HEK293T (cell line): ENCODE measurements around the gene TEN1.

Experiments used
- ARNT ChIP-seq: fragments of 450-650 bp; IDR thresholded peaks from 2 replicates; pipeline ENCODE4 v1.6.1; 2017; ENCODE audit warnings: mild to moderate bottlenecking
- BHLHE40 ChIP-seq: fragments of 450-650 bp; IDR thresholded peaks from 2 replicates; pipeline ENCODE4 v1.6.1; 2016; ENCODE audit warnings: mild to moderate bottlenecking, moderate library complexity, borderline replicate concordance
- CTBP1 ChIP-seq: fragments of 450-650 bp; IDR thresholded peaks from 2 replicates; pipeline ENCODE4 v1.6.1; 2016; ENCODE audit warnings: borderline replicate concordance
- ELF4 ChIP-seq: fragments of 450-650 bp; IDR thresholded peaks from 2 replicates; pipeline ENCODE4 v1.6.1; 2017; ENCODE audit warnings: antibody characterized with exemption
- FOXA1 ChIP-seq: fragments of 450-650 bp; IDR thresholded peaks from 2 replicates; pipeline ENCODE4 v1.6.1; 2016; ENCODE audit warnings: mild to moderate bottlenecking
- FOXM1 ChIP-seq: fragments of 450-650 bp; IDR thresholded peaks from 2 replicates; pipeline ENCODE4 v1.6.1; 2017; ENCODE audit warnings: mild to moderate bottlenecking, borderline replicate concordance
- HDGF ChIP-seq: fragments of 450-650 bp; IDR thresholded peaks from 2 replicates; pipeline ENCODE4 v1.6.1; 2017; ENCODE audit warnings: antibody characterized with exemption, borderline replicate concordance
- LEF1 ChIP-seq: fragments of 450-650 bp; IDR thresholded peaks from 2 replicates; pipeline ENCODE4 v1.6.1; 2017; ENCODE audit warnings: mild to moderate bottlenecking, borderline replicate concordance
- NFRKB ChIP-seq: fragments of 450-650 bp; IDR thresholded peaks from 2 replicates; pipeline ENCODE4 v1.6.1; 2016; ENCODE audit warnings: mild to moderate bottlenecking, moderate library complexity
- SP1 ChIP-seq: fragments of 450-650 bp; IDR thresholded peaks from 2 replicates; pipeline ENCODE4 v1.6.1; 2017
- SUZ12 ChIP-seq: fragments of 450-650 bp; IDR thresholded peaks from 2 replicates; pipeline ENCODE4 v1.6.1; 2016; ENCODE audit warnings: mild to moderate bottlenecking
- TARDBP ChIP-seq: fragments of 450-650 bp; IDR thresholded peaks from 2 replicates; pipeline ENCODE4 v1.6.1; 2016
- ZNF384 ChIP-seq: fragments of 450-650 bp; IDR thresholded peaks from 2 replicates; pipeline ENCODE4 v1.6.1; 2016

GRCh38 chr17:75970011-75970523, 9.0 kb upstream of the TEN1 start:
- TF ChIP-seq SP1 (no peak), BHLHE40 (no peak), LEF1 (no peak), ZNF384 (no peak), CTBP1 (no peak), ELF4 (no peak), ARNT (no peak), FOXA1 (no peak), HDGF (no peak), FOXM1 (no peak), TARDBP (no peak), NFRKB (no peak), SUZ12 (no peak)
